DND-41 (cell line): ENCODE data around the gene PIP4K2A.
A peak's percentile ranks its signal among the peaks of the same experiment; 100 is the strongest.

Experiments used
- ATAC-seq: fragments of 200-7000 bp; cut with Tn5 transposase; 3 replicates; pipeline ENCODE4 v1.9.1; 2021; ENCODE audit warnings: low read depth; ENCODE audit not compliant: insufficient read depth
- DNase-seq: peaks from one replicate; pipeline ENCODE4 v3.0.0-alpha.2; 2020
- H2AFZ ChIP-seq: 2 replicates; pipeline ENCODE4 v1.6.0; 2012; ENCODE audit warnings: low read depth, low read length
- H3K27ac ChIP-seq: 2 replicates; pipeline ENCODE4 v1.5.1; 2012; ENCODE audit warnings: low read length, inconsistent platforms
- H3K27me3 ChIP-seq: fragments of 200-600 bp; sonication (generic); 2 replicates; pipeline ENCODE4 v1.6.0; 2012; ENCODE audit warnings: low read length, mild to moderate bottlenecking, inconsistent platforms; ENCODE audit not compliant: insufficient read depth, poor library complexity
- H3K36me3 ChIP-seq: 2 replicates; pipeline ENCODE4 v1.5.1; 2012; ENCODE audit warnings: low read length, inconsistent platforms; ENCODE audit not compliant: insufficient read depth
- H3K4me1 ChIP-seq: 2 replicates; pipeline ENCODE4 v1.5.1; 2012; ENCODE audit warnings: mild to moderate bottlenecking, low read length; ENCODE audit not compliant: insufficient read depth
- H3K4me2 ChIP-seq: 2 replicates; pipeline ENCODE4 v1.6.0; 2012; ENCODE audit warnings: mild to moderate bottlenecking, moderate library complexity, low read length, inconsistent platforms; ENCODE audit not compliant: insufficient read depth
- H3K4me3 ChIP-seq, 2 experiments: fragments of 200-600 bp in 1 of 2; shearing (Covaris generic) in 1 of 2; 2 replicates each; pipeline ENCODE4 v1.5.1; 2012 to 2016; ENCODE audit warnings: inconsistent platforms in 2 of 2, low read length in 2 of 2, mild to moderate bottlenecking in 2 of 2, low read depth in 1 of 2, moderate library complexity in 1 of 2
- H3K79me2 ChIP-seq: 2 replicates; pipeline ENCODE4 v1.6.0; 2012; ENCODE audit warnings: low read length, inconsistent platforms; ENCODE audit not compliant: insufficient read depth
- H3K9ac ChIP-seq: 2 replicates; pipeline ENCODE4 v1.6.0; 2012; ENCODE audit warnings: low read depth, mild to moderate bottlenecking, inconsistent platforms, low read length, moderate library complexity
- H3K9me3 ChIP-seq: 2 replicates; pipeline ENCODE4 v1.5.1; 2012; ENCODE audit warnings: low read length, moderate library complexity, mild to moderate bottlenecking, inconsistent platforms; ENCODE audit not compliant: insufficient read depth, severe bottlenecking
- H4K20me1 ChIP-seq: 2 replicates; pipeline ENCODE4 v1.6.0; 2012; ENCODE audit warnings: low read length; ENCODE audit not compliant: insufficient read depth
- CTCF ChIP-seq: IDR thresholded peaks from 2 replicates; pipeline ENCODE4 v1.5.1; 2012; ENCODE audit warnings: borderline replicate concordance, low read length, moderate library complexity, mild to moderate bottlenecking; ENCODE audit not compliant: poor library complexity, severe bottlenecking; ENCODE audit errors: extremely low read depth
- EZH2 ChIP-seq: IDR thresholded peaks from 3 replicates; pipeline ENCODE4 v1.6.1; 2012; ENCODE audit warnings: borderline replicate concordance, low read depth, mild to moderate bottlenecking, moderate library complexity, low read length, inconsistent platforms; ENCODE audit not compliant: severe bottlenecking

Gene PIP4K2A

GRCh38 chr10:22573820-22574569 is 140.4 kb downstream of the PIP4K2A start:
- no peaks in the 10 kb centered on the region for H3K9me3 ChIP-seq
- ATAC-seq (peak; percentile 29; the same call in 1 of the 3 replicates), DNase-seq (peak; percentile 19)
- H3K4me3 ChIP-seq: no peak overlapping the region
- H3K79me2 ChIP-seq: no peaks in the 10 kb centered on the region
- H3K27ac ChIP-seq: no peak overlapping the region
- H4K20me1 ChIP-seq: peaks cover 7% of the 10 kb centered on the region; the same call in 1 of the 2 replicates
- H3K4me1 ChIP-seq: no peaks in the 10 kb centered on the region
- H2AFZ ChIP-seq: no peak overlapping the region
- H3K9ac ChIP-seq: no peak overlapping the region
- H3K27me3 ChIP-seq: no peaks in the 10 kb centered on the region
- H3K36me3 ChIP-seq: peaks cover 56% of the 10 kb centered on the region
- H3K4me2 ChIP-seq: no peak overlapping the region
- no peak for TF ChIP-seq EZH2
- TF ChIP-seq CTCF: peak; percentile 64

GRCh38 chr10:22570733-22571430 is 143.5 kb downstream of the PIP4K2A start:
- DNase-seq (no peak), ATAC-seq (no peak)
- Histone ChIP-seq H4K20me1 (0 out of 2 replicates have a peak, but pooled peaks cover 3% of the 10 kb centered on the region), H3K9me3 (no peaks in the 10 kb centered on the region), H3K79me2 (no peaks in the 10 kb centered on the region), H3K9ac (no peak overlapping the region), H3K4me2 (no peak overlapping the region), H3K27ac (no peak overlapping the region), H3K4me1 (no peaks in the 10 kb centered on the region), H2AFZ (no peak overlapping the region), H3K36me3 (peaks cover 57% of the 10 kb centered on the region), H3K27me3 (no peaks in the 10 kb centered on the region), H3K4me3 (no peak overlapping the region)
- no peak for TF ChIP-seq EZH2
- TF ChIP-seq CTCF: no peak

- ATAC-seq: no peak
- DNase-seq: no peak
- H3K9me3 ChIP-seq: no peaks in the 10 kb centered on the region
- TF ChIP-seq EZH2: no peak
- TF ChIP-seq CTCF: no peak
- no peak overlapping the region for H2AFZ ChIP-seq
- peaks cover 56% of the 10 kb centered on the region for H3K36me3 ChIP-seq
- H3K9ac ChIP-seq: no peak overlapping the region
- no peak overlapping the region for H3K4me2 ChIP-seq
- no peaks in the 10 kb centered on the region for H3K79me2 ChIP-seq
- no peaks in the 10 kb centered on the region for H3K27me3 ChIP-seq
- H3K27ac ChIP-seq: no peak overlapping the region
- 0 out of 2 replicates have a peak, but pooled peaks cover 3% of the 10 kb centered on the region for H4K20me1 ChIP-seq
- no peaks in the 10 kb centered on the region for H3K4me1 ChIP-seq
- H3K4me3 ChIP-seq: no peak overlapping the region
Observed at GRCh38 chr10:22570234-22570633, 144.1 kb downstream of the PIP4K2A start.
